DOHH2 (cell line): ENCODE data around the gene RNF44.

ENCODE experiments used
- CTCF ChIP-seq: fragments of 200-600 bp; sonication (generic); IDR thresholded peaks from one replicate; pipeline ENCODE4 v1.5.1; 2014; ENCODE audit warnings: antibody characterized with exemption, mild to moderate bottlenecking, low read depth, low read length; ENCODE audit not compliant: poor library complexity, severe bottlenecking
- EZH2phosphoT487 ChIP-seq: fragments of 200-600 bp; sonication (generic); IDR thresholded peaks from 2 replicates; pipeline ENCODE4 v1.6.1; 2017; ENCODE audit warnings: borderline replicate concordance, mild to moderate bottlenecking, antibody characterized with exemption, low read length, moderate library complexity, mixed read lengths

- TF ChIP-seq CTCF (no peak), EZH2phosphoT487 (no peak)
Measured at GRCh38 chr5:176500511-176500910, 36.7 kb downstream of the RNF44 start.
